ENCODE measurements around the gene ST6GAL1.

DNA sequence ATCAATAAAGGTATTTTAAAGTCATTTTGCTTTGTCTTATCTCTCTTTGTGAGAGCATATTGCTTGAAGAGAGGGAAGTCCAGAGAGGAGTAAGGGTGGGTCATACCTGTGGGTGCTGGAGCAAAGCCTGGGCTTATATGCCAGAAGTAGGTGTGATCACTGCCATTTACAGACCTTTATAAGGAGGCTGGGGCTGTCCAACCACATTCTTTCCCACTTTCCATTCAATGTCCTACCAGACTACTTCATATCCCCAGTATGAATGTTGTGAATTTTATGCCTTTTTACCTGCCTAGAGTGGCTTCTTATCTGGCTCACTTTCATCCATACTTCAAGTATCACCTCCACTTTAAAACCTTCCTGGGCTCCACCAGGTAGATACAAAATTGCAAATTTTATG lies 39.4 kb upstream of the ST6GAL1 start:
- no peak for TF ChIP-seq CTCF (conservative IDR thresholded peaks at IDR 0.05; ENCODE audit: low read depth, low read length)
- no peak for TF ChIP-seq POLR2A (IDR thresholded peaks at IDR 0.05; ENCODE audit: low read depth, low read length)
- no peak for TF ChIP-seq USF2 (IDR thresholded peaks at IDR 0.05; ENCODE audit: low read depth, low read length)
- TF ChIP-seq CHD1 (IDR thresholded peaks at IDR 0.05; ENCODE audit: low read depth, low read length), result no peak
- no peak for TF ChIP-seq CEBPB (IDR thresholded peaks at IDR 0.05; ENCODE audit: low read depth, low read length)
- no peak for TF ChIP-seq MXI1 (IDR thresholded peaks at IDR 0.05; ENCODE audit: borderline replicate concordance, low read depth, low read length)
- no peak for TF ChIP-seq RFX5 (IDR thresholded peaks at IDR 0.05; ENCODE audit: low read depth, low read length)
- TF ChIP-seq MAFK (IDR thresholded peaks at IDR 0.05; ENCODE audit: low read depth, low read length), result no peak
- no peak for TF ChIP-seq FOS (IDR thresholded peaks at IDR 0.05; ENCODE audit: low read depth, low read length)
- no peak for TF ChIP-seq BHLHE40 (IDR thresholded peaks at IDR 0.05; ENCODE audit: low read depth, low read length)
- TF ChIP-seq NFE2L2 (IDR thresholded peaks at IDR 0.05; ENCODE audit: low read depth, low read length), result no peak
- TF ChIP-seq MAZ (IDR thresholded peaks at IDR 0.05; ENCODE audit: borderline replicate concordance, low read depth, low read length), result no peak
